ENCODE results near the gene GMDS. TPM values are rescaled to one million over a fixed set of nuclear protein-coding genes. Genes with fewer than 3 reads are reported as not detected.

The GMDS gene
- total and polyA plus RNA-seq, 2 of the 13 experiments (the other 11 are each of a cell fraction or from before 2014, with no cell fraction given), result 64.4 to 112 TPM

DNA sequence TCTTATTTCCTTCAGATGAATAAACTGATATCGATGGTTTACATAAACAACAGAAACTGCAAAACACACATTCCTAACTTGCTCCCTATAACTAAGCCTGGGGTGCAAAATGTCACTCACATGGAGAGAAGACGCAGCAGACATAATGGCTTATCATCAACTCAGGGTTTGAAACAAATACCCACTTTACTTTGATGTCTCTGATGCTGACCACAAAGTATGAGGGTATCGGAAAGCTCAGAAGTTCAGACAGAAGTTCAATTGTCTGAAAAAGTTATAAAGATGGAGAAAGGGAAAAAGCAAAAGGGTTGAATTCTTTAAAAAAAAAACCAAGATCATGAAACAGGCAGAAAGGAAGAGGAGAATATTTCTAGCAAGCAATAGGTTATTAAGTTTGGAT is 533.0 kb downstream of the GMDS start (continued):
- TF ChIP-seq, protein P1, sequence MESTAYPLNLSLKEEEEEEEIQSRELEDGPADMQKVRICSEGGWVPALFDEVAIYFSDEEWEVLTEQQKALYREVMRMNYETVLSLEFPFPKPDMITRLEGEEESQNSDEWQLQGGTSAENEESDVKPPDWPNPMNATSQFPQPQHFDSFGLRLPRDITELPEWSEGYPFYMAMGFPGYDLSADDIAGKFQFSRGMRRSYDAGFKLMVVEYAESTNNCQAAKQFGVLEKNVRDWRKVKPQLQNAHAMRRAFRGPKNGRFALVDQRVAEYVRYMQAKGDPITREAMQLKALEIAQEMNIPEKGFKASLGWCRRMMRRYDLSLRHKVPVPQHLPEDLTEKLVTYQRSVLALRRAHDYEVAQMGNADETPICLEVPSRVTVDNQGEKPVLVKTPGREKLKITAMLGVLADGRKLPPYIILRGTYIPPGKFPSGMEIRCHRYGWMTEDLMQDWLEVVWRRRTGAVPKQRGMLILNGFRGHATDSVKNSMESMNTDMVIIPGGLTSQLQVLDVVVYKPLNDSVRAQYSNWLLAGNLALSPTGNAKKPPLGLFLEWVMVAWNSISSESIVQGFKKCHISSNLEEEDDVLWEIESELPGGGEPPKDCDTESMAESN (CRISPR knock-in tag; conservative IDR thresholded peaks at IDR 0.05), result no peak
- TF ChIP-seq RFX3 (CRISPR knock-in tag; IDR thresholded peaks at IDR 0.05), result no peak
- TF ChIP-seq ZFP36L1 (CRISPR knock-in tag; IDR thresholded peaks at IDR 0.05), result no peak
- TF ChIP-seq NR2F2 (IDR thresholded peaks at IDR 0.05; ENCODE audit: borderline replicate concordance, low read depth), result no peak
- no peak for TF ChIP-seq ZNF720 (CRISPR knock-in tag; IDR thresholded peaks at IDR 0.05)
- TF ChIP-seq KDM2A (CRISPR knock-in tag; IDR thresholded peaks at IDR 0.05; ENCODE audit: borderline replicate concordance, low read depth), result no peak
- no peak for TF ChIP-seq ZNF768 (CRISPR knock-in tag; IDR thresholded peaks at IDR 0.05)

DNA sequence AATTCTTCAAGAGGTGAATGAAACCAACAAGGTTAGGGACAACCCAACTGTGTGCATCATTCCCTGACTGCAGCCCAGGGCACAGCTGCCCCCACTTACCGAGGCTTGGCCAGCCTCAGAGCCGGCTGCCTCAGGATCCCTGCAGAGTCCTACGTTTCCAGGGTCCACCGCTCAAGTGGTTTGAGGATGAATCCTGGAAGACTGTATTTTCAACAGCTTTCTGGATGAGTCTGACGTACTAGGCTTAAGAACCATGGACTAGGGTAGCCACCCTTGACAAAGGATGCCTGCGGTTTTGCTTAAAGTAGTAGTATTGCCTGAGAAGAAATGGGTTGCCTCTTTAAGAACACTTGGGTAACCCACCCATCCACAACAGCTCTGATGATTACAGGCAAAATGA is 534.3 kb downstream of the GMDS start:
- H3K36me3 ChIP-seq (replicated peaks in 1 of 2; ENCODE audit: control insufficient read depth in 1 of 2, insufficient read depth in 2 of 2, low read length in 2 of 2), result peaks cover 2 to 35% of the 10 kb centered on the region in 2 experiments; a peak in 4 of 5 replicates
- H3K27ac ChIP-seq (ENCODE audit: extremely low read length, insufficient read depth, low read length), result no peak overlapping the region
- no peaks in the 10 kb centered on the region for H3K79me2 ChIP-seq (ENCODE audit: insufficient read depth, low read length)
- WGBS (ENCODE audit: low lambda C conversion rate), result 98% methylated on average over 6 of the region's 6 CpGs
- no peaks in the 10 kb centered on the region for H3K9me3 ChIP-seq (ENCODE audit: low read length)
- H3K9ac ChIP-seq (ENCODE audit: insufficient read depth, low read depth, low read length), result no peak overlapping the region
- intact Hi-C loops (cut with micrococcal nuclease; ENCODE audit: unreplicated experiment) (no loop called here), in situ Hi-C loops (cut with HindIII; ENCODE audit: extremely low pct_ligation_motif_present, low pct_unique_long_range_greater_than_20kb) (no loop called here)
- ATAC-seq (no peak), FAIRE-seq (no peak), DNase-seq (ENCODE audit: low spot score) (no peak)
- no peaks in the 10 kb centered on the region for H3K4me1 ChIP-seq (ENCODE audit: insufficient read depth, low read length)
- ChIA-PET CTCF (ENCODE audit: low intra/inter-chr PET ratio, low total read pairs) (no interaction called here), POLR2A (no interaction called here)
- H3K27me3 ChIP-seq (ENCODE audit: control insufficient read depth in 1 of 2, insufficient read depth in 2 of 2, low read length in 2 of 2), result no peaks in the 10 kb centered on the region
- no peak overlapping the region for H2AFZ ChIP-seq (ENCODE audit: low read length)
- H3K4me3 ChIP-seq (replicated peaks in 1 of 3; ENCODE audit: insufficient read depth in 1 of 3, low read depth in 2 of 3, low read length in 3 of 3), result no peak overlapping the region
- H3K4me2 ChIP-seq (ENCODE audit: low read depth, low read length), result no peak overlapping the region
- BruUV-seq (replicated peaks), result no TSS peak
- no peaks in the 10 kb centered on the region for H4K20me1 ChIP-seq (ENCODE audit: insufficient read depth, low read length)
- TF ChIP-seq, protein P2, sequence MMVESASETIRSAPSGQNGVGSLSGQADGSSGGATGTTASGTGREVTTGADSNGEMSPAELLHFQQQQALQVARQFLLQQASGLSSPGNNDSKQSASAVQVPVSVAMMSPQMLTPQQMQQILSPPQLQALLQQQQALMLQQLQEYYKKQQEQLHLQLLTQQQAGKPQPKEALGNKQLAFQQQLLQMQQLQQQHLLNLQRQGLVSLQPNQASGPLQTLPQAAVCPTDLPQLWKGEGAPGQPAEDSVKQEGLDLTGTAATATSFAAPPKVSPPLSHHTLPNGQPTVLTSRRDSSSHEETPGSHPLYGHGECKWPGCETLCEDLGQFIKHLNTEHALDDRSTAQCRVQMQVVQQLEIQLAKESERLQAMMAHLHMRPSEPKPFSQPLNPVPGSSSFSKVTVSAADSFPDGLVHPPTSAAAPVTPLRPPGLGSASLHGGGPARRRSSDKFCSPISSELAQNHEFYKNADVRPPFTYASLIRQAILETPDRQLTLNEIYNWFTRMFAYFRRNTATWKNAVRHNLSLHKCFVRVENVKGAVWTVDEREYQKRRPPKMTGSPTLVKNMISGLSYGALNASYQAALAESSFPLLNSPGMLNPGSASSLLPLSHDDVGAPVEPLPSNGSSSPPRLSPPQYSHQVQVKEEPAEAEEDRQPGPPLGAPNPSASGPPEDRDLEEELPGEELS (CRISPR knock-in tag; IDR thresholded peaks at IDR 0.05), result no peak
- TF ChIP-seq AGO2 (optimal IDR thresholded peaks at IDR 0.05; ENCODE audit: low read depth, low read length), result no peak
- TF ChIP-seq, protein P3, sequence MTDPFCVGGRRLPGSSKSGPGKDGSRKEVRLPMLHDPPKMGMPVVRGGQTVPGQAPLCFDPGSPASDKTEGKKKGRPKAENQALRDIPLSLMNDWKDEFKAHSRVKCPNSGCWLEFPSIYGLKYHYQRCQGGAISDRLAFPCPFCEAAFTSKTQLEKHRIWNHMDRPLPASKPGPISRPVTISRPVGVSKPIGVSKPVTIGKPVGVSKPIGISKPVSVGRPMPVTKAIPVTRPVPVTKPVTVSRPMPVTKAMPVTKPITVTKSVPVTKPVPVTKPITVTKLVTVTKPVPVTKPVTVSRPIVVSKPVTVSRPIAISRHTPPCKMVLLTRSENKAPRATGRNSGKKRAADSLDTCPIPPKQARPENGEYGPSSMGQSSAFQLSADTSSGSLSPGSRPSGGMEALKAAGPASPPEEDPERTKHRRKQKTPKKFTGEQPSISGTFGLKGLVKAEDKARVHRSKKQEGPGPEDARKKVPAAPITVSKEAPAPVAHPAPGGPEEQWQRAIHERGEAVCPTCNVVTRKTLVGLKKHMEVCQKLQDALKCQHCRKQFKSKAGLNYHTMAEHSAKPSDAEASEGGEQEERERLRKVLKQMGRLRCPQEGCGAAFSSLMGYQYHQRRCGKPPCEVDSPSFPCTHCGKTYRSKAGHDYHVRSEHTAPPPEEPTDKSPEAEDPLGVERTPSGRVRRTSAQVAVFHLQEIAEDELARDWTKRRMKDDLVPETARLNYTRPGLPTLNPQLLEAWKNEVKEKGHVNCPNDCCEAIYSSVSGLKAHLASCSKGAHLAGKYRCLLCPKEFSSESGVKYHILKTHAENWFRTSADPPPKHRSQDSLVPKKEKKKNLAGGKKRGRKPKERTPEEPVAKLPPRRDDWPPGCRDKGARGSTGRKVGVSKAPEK (CRISPR knock-in tag; IDR thresholded peaks at IDR 0.05; ENCODE audit: borderline replicate concordance), result no peak
- no peak for TF ChIP-seq XRCC5 (optimal IDR thresholded peaks at IDR 0.05; ENCODE audit: low read length)
- no peak for TF ChIP-seq ZKSCAN8 (CRISPR knock-in tag; IDR thresholded peaks at IDR 0.05; ENCODE audit: borderline replicate concordance)
- no peak for TF ChIP-seq TCF7 (IDR thresholded peaks at IDR 0.05; ENCODE audit: low read depth)
- no peak for TF ChIP-seq NR2F6 (IDR thresholded peaks at IDR 0.05)
- no peak for TF ChIP-seq NR2F6 (CRISPR knock-in tag; IDR thresholded peaks at IDR 0.05)
- TF ChIP-seq NCOA1 (CRISPR knock-in tag; IDR thresholded peaks at IDR 0.05), result no peak
- no peak for TF ChIP-seq KLF6 (CRISPR knock-in tag; IDR thresholded peaks at IDR 0.05)
- no peak for TF ChIP-seq RBFOX2 (IDR thresholded peaks at IDR 0.05; ENCODE audit: low read depth, low read length)
- TF ChIP-seq SRY (CRISPR knock-in tag; IDR thresholded peaks at IDR 0.05), result no peak
- TF ChIP-seq ZFX (CRISPR knock-in tag; IDR thresholded peaks at IDR 0.05; ENCODE audit: low read depth), result no peak
